ENCODE measurements around the gene OR1Q1.
"Not testable (repeated sequence)": the region's sequence is repeated elsewhere in the genome, so short reads cannot be mapped to it uniquely, and the experiment has no call there.

The OR1Q1 gene

GRCh38 chr9:122614362-122614761, at the start of gene OR1Q1:
Gene OR1Q1 (plus strand): TSS chr9:122614738. CDS start chr9:122614738, 0 bp downstream.
- no peak for DNase-seq

GRCh38 chr9:122567901-122568300, 46.6 kb upstream of the OR1Q1 start:
- no peak for DNase-seq

GRCh38 chr9:122572456-122572855, 42.1 kb upstream of the OR1Q1 start:
- DNase-seq: no peak

- no peak for DNase-seq
Observed at GRCh38 chr9:122579874-122580273, 34.7 kb upstream of the OR1Q1 start.

GRCh38 chr9:122580360-122580759, 34.2 kb upstream of the OR1Q1 start:
- DNase-seq: no peak

GRCh38 chr9:122583284-122583683, 31.3 kb upstream of the OR1Q1 start, which contains the start of gene OR1L8:
Gene OR1L8 (minus strand): TSS chr9:122583384. CDS start chr9:122568477, 14,907 bp downstream.
- DNase-seq: not testable (repeated sequence)

- no peak for DNase-seq
Observed at GRCh38 chr9:122605691-122606090, 8.8 kb upstream of the OR1Q1 start.

- DNase-seq: no peak
Observed at GRCh38 chr9:122606587-122606986, 8.0 kb upstream of the OR1Q1 start.

GRCh38 chr9:122609804-122610203, 4.7 kb upstream of the OR1Q1 start:
- no peak for DNase-seq

- no peak for DNase-seq
Observed at GRCh38 chr9:122619996-122620395, 5.5 kb downstream of the OR1Q1 start.

- no peak for DNase-seq
Observed at GRCh38 chr9:122642226-122642625, 27.7 kb downstream of the OR1Q1 start.

GRCh38 chr9:122656378-122656777, 41.8 kb downstream of the OR1Q1 start:
- DNase-seq: no peak

GRCh38 chr9:122657527-122657926, 43.0 kb downstream of the OR1Q1 start, which contains the start of gene OR1B1:
Gene OR1B1 (minus strand): TSS chr9:122657627.
- DNase-seq: no peak

GRCh38 chr9:122661416-122661815, 46.9 kb downstream of the OR1Q1 start, which contains the start of gene OR1L1:
Gene OR1L1 (plus strand): TSS chr9:122661716. CDS start chr9:122661716, 0 bp downstream.
- no peak for DNase-seq

Measured in activated naive CD4-positive, alpha-beta T cell (primary cell).